ENCODE measurements around the gene DNASE1L3.

Gene DNASE1L3

DNA sequence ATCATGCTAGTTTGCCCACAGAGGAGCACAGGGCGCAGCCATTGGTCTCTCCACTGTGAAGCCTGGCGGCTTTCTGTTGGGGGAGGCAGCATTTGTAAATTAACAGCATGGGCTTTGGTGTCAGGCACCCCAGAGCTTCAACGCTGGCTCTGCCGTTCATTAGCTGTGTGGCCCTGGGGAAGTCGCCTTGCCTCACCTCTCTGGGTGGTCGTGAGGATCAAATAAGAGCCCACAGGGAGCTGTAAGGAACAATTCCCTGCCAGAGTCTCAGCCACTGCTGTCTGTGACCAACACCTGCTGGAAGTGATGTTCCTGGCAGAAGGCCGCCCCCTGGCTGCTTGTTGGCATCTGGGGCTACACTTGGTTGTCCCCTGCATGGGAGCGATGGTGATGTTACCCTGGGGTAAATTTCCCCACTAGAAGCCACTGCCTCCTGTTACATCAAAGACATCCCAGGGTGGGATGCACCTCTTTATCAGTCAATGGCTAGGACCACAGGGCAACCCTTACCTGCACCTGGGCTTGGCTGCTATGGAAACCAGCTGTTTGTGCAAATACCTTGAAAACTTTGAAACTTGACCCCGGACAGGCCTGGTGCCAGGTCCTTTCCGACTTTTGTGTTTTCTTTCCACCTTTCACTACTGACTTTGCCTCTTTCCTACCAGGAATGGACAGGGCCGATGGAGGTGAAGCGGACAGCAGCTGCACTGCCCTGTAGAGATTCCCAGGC lies 36.9 kb downstream of the DNASE1L3 start:
- TF ChIP-seq, protein P1, sequence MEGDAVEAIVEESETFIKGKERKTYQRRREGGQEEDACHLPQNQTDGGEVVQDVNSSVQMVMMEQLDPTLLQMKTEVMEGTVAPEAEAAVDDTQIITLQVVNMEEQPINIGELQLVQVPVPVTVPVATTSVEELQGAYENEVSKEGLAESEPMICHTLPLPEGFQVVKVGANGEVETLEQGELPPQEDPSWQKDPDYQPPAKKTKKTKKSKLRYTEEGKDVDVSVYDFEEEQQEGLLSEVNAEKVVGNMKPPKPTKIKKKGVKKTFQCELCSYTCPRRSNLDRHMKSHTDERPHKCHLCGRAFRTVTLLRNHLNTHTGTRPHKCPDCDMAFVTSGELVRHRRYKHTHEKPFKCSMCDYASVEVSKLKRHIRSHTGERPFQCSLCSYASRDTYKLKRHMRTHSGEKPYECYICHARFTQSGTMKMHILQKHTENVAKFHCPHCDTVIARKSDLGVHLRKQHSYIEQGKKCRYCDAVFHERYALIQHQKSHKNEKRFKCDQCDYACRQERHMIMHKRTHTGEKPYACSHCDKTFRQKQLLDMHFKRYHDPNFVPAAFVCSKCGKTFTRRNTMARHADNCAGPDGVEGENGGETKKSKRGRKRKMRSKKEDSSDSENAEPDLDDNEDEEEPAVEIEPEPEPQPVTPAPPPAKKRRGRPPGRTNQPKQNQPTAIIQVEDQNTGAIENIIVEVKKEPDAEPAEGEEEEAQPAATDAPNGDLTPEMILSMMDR (IDR thresholded peaks at IDR 0.05; ENCODE audit: control insufficient read depth, extremely low read depth, insufficient read depth) = peak; percentile 54
- DNase-seq (ENCODE audit: low read depth) = no peak
- no peak overlapping the region for H3K4me3 ChIP-seq (ENCODE audit: low read depth, low read length)

DNA sequence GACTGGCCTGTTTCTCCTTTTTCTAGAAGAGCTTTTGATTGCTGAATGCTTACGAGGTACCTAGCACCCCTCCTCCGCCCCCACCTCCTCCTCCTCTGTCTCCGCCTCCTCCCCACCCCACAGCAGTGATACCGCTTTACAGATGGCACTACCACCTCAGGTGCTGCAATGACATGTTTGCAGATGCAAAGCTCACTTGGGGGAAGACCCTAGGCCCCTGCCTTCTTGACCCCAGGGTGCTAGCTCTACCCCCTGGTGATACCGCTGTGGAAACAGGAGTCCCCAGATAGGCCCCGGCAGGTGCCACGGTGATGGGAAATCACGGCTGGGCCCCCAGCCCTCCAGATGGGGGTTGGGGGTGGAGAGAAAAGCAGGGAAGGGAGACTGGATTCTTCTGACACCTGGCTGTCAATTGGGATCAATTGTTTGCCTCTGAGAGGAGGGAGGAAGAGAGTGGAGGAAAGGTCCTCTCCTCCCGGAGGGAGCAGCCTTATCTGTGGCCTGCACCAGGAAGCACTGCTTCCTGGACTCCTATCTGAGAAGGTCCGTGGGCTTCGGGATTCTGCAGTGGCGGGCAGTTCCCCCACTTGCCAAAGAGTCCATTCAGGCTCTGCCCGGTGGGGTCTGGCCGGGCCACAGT lies 37.6 kb downstream of the DNASE1L3 start:
- DNase-seq (ENCODE audit: low read depth) = no peak
- no peak overlapping the region for H3K4me3 ChIP-seq (ENCODE audit: low read depth, low read length)
- TF ChIP-seq, protein P1 (IDR thresholded peaks at IDR 0.05; ENCODE audit: control insufficient read depth, extremely low read depth, insufficient read depth) = no peak

DNA sequence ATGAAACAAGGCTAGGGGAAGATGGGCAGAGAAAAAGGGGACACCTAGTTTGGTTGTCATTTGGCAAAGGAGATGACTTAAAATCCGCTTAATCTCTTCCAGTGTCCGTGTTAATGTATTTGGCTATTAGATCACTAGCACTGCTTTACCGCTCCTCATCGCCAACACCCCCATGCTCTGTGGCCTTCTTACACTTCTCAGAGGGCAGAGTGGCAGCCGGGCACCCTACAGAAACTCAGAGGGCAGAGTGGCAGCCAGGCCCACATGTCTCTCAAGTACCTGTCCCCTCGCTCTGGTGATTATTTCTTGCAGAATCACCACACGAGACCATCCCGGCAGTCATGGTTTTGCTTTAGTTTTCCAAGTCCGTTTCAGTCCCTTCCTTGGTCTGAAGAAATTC lies 39.6 kb downstream of the DNASE1L3 start:
- no peak overlapping the region for H3K4me3 ChIP-seq (ENCODE audit: low read depth, low read length)
- TF ChIP-seq, protein P1 (IDR thresholded peaks at IDR 0.05; ENCODE audit: control insufficient read depth, extremely low read depth, insufficient read depth) = no peak
- DNase-seq (ENCODE audit: low read depth) = no peak

DNA sequence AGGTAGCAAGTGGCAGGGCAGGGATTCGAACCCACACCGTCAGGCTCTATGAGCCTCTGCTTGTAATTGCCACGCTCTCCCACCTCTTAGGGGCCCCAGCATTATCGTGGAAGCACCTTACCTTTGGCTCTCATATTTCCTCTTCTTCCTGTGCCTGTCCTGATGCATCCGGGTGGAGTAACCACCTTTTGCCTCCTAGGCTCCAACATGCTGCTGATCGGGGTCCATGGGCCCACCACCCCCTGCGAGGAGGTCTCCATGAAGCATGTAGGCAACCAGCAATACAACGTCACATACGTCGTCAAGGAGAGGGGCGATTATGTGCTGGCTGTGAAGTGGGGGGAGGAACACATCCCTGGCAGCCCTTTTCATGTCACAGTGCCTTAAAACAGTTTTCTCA lies 40.4 kb downstream of the DNASE1L3 start:
- DNase-seq (ENCODE audit: low read depth) = no peak
- TF ChIP-seq, protein P1 (IDR thresholded peaks at IDR 0.05; ENCODE audit: control insufficient read depth, extremely low read depth, insufficient read depth) = no peak
- no peak overlapping the region for H3K4me3 ChIP-seq (ENCODE audit: low read depth, low read length)

DNA sequence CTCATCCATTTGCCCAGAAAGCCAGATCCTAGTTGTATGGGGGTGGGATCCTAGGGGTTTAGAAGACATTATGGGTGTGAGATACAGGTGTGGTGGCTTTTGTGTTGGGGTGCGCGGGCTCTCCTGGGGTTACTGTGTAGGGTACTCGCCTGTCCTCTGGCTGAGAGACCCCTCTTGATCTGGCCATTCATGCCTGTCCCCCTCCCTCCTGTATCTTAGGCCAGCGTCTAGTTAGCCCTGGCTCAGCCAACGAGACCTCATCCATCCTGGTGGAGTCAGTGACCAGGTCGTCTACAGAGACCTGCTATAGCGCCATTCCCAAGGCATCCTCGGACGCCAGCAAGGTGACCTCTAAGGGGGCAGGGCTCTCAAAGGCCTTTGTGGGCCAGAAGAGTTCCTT lies 41.4 kb downstream of the DNASE1L3 start:
- no peak for DNase-seq (ENCODE audit: low read depth)
- TF ChIP-seq, protein P1 (IDR thresholded peaks at IDR 0.05; ENCODE audit: control insufficient read depth, extremely low read depth, insufficient read depth) = no peak
- no peak overlapping the region for H3K4me3 ChIP-seq (ENCODE audit: low read depth, low read length)

DNA sequence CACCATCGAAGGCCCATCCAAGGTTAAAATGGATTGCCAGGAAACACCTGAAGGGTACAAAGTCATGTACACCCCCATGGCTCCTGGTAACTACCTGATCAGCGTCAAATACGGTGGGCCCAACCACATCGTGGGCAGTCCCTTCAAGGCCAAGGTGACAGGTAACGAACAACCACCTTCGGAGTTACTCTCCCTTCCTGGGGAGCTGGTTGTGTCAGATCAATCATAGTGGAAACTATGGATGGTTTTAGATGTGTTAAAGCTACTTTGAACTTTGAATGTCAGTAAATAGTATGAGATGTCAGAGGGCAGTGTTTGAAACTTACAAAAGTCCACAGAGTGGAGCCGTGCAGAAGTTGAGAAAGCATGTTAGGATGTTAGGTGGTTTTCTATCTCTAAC lies 42.3 kb downstream of the DNASE1L3 start:
- TF ChIP-seq, protein P1 (IDR thresholded peaks at IDR 0.05; ENCODE audit: control insufficient read depth, extremely low read depth, insufficient read depth) = no peak
- no peak overlapping the region for H3K4me3 ChIP-seq (ENCODE audit: low read depth, low read length)
- DNase-seq (ENCODE audit: low read depth) = no peak
